Hematopoietic multipotent progenitor cell treated with erythropoietin and hydrocortisone succinate and interleukin-3 and kit ligand, for 4 days (in vitro differentiated cells): ENCODE results near the gene HUS1B.

Experiments
- DNase-seq: peaks from one replicate; pipeline ENCODE4 v3.0.0-alpha.2; 2015

Gene HUS1B

GRCh38 chr6:620950-621349 is 36.0 kb downstream of the HUS1B start:
- DNase-seq = no peak

GRCh38 chr6:620166-620565 is 36.7 kb downstream of the HUS1B start:
- no peak for DNase-seq

GRCh38 chr6:617456-618100 is 39.3 kb downstream of the HUS1B start:
- no peak for DNase-seq

GRCh38 chr6:613981-614380 is 42.9 kb downstream of the HUS1B start:
- no peak for DNase-seq

- no peak for DNase-seq
Measured at GRCh38 chr6:611928-612327, 45.0 kb downstream of the HUS1B start.

GRCh38 chr6:610882-611281 is 46.0 kb downstream of the HUS1B start:
- DNase-seq = peak; percentile 29

- DNase-seq = no peak
Measured at GRCh38 chr6:609905-610304, 47.0 kb downstream of the HUS1B start.

GRCh38 chr6:606829-607379 is 50.0 kb downstream of the HUS1B start:
- no peak for DNase-seq
